ENCODE results near the gene UHRF2.

Gene UHRF2

GRCh38 chr9:6543204-6543603, 130.2 kb downstream of the UHRF2 start:
- no peak overlapping the region for H3K4me3 ChIP-seq (ENCODE audit: low read depth in 1 of 2, low read length in 2 of 2)
- H3K27me3 ChIP-seq (ENCODE audit: low read depth, low read length), result no peaks in the 10 kb centered on the region
- H3K4me1 ChIP-seq (ENCODE audit: control insufficient read depth in 1 of 2, insufficient read depth in 2 of 2, low read length in 2 of 2), result no peaks in the 10 kb centered on the region
- H3K9me3 ChIP-seq (ENCODE audit: control insufficient read depth in 1 of 2, low read length in 2 of 2), result no peaks in the 10 kb centered on the region
- H3K36me3 ChIP-seq (ENCODE audit: control insufficient read depth in 1 of 2, insufficient read depth in 2 of 2, low read length in 2 of 2), result no peaks in the 10 kb centered on the region
- no peak overlapping the region for H3K27ac ChIP-seq (ENCODE audit: low read length)

GRCh38 chr9:6545017-6545691, 132.2 kb downstream of the UHRF2 start:
- no peak overlapping the region for H3K4me3 ChIP-seq (ENCODE audit: low read depth in 1 of 2, low read length in 2 of 2)
- H3K27ac ChIP-seq (ENCODE audit: low read length), result no peak overlapping the region
- H3K4me1 ChIP-seq (ENCODE audit: control insufficient read depth in 1 of 2, insufficient read depth in 2 of 2, low read length in 2 of 2), result no peaks in the 10 kb centered on the region
- no peaks in the 10 kb centered on the region for H3K27me3 ChIP-seq (ENCODE audit: low read depth, low read length)
- H3K36me3 ChIP-seq (ENCODE audit: control insufficient read depth in 1 of 2, insufficient read depth in 2 of 2, low read length in 2 of 2), result no peaks in the 10 kb centered on the region
- no peaks in the 10 kb centered on the region for H3K9me3 ChIP-seq (ENCODE audit: control insufficient read depth in 1 of 2, low read length in 2 of 2)

GRCh38 chr9:6549106-6549800, 136.3 kb downstream of the UHRF2 start:
- Histone ChIP-seq H3K36me3 (ENCODE audit: control insufficient read depth in 1 of 2, insufficient read depth in 2 of 2, low read length in 2 of 2) (no peaks in the 10 kb centered on the region), H3K27ac (ENCODE audit: low read length) (no peak overlapping the region), H3K9me3 (ENCODE audit: control insufficient read depth in 1 of 2, low read length in 2 of 2) (no peaks in the 10 kb centered on the region), H3K27me3 (ENCODE audit: low read depth, low read length) (no peaks in the 10 kb centered on the region), H3K4me3 (ENCODE audit: low read depth in 1 of 2, low read length in 2 of 2) (no peak overlapping the region), H3K4me1 (ENCODE audit: control insufficient read depth in 1 of 2, insufficient read depth in 2 of 2, low read length in 2 of 2) (peaks cover 0 to 8% of the 10 kb centered on the region in 2 donors)

GRCh38 chr9:6551136-6551535, 138.1 kb downstream of the UHRF2 start:
- H3K27ac ChIP-seq (ENCODE audit: low read length), result no peak overlapping the region
- H3K9me3 ChIP-seq (ENCODE audit: control insufficient read depth in 1 of 2, low read length in 2 of 2), result no peaks in the 10 kb centered on the region
- no peak overlapping the region for H3K4me3 ChIP-seq (ENCODE audit: low read depth in 1 of 2, low read length in 2 of 2)
- no peaks in the 10 kb centered on the region for H3K36me3 ChIP-seq (ENCODE audit: control insufficient read depth in 1 of 2, insufficient read depth in 2 of 2, low read length in 2 of 2)
- H3K4me1 ChIP-seq (ENCODE audit: control insufficient read depth in 1 of 2, insufficient read depth in 2 of 2, low read length in 2 of 2), result peaks cover 0 to 8% of the 10 kb centered on the region in 2 donors
- H3K27me3 ChIP-seq (ENCODE audit: low read depth, low read length), result no peaks in the 10 kb centered on the region

GRCh38 chr9:6552033-6552432, 139.0 kb downstream of the UHRF2 start:
- H3K4me1 ChIP-seq (ENCODE audit: control insufficient read depth in 1 of 2, insufficient read depth in 2 of 2, low read length in 2 of 2), result peaks cover 0 to 8% of the 10 kb centered on the region in 2 donors
- no peak overlapping the region for H3K4me3 ChIP-seq (ENCODE audit: low read depth in 1 of 2, low read length in 2 of 2)
- H3K27ac ChIP-seq (ENCODE audit: low read length), result no peak overlapping the region
- no peaks in the 10 kb centered on the region for H3K27me3 ChIP-seq (ENCODE audit: low read depth, low read length)
- H3K36me3 ChIP-seq (ENCODE audit: control insufficient read depth in 1 of 2, insufficient read depth in 2 of 2, low read length in 2 of 2), result no peaks in the 10 kb centered on the region
- H3K9me3 ChIP-seq (ENCODE audit: control insufficient read depth in 1 of 2, low read length in 2 of 2), result no peaks in the 10 kb centered on the region

GRCh38 chr9:6552498-6553121, 139.6 kb downstream of the UHRF2 start:
- no peak overlapping the region for H3K27ac ChIP-seq (ENCODE audit: low read length)
- H3K4me1 ChIP-seq (ENCODE audit: control insufficient read depth in 1 of 2, insufficient read depth in 2 of 2, low read length in 2 of 2), result peaks cover 0 to 8% of the 10 kb centered on the region in 2 donors
- no peak overlapping the region for H3K4me3 ChIP-seq (ENCODE audit: low read depth in 1 of 2, low read length in 2 of 2)
- no peaks in the 10 kb centered on the region for H3K36me3 ChIP-seq (ENCODE audit: control insufficient read depth in 1 of 2, insufficient read depth in 2 of 2, low read length in 2 of 2)
- no peaks in the 10 kb centered on the region for H3K27me3 ChIP-seq (ENCODE audit: low read depth, low read length)
- H3K9me3 ChIP-seq (ENCODE audit: control insufficient read depth in 1 of 2, low read length in 2 of 2), result no peaks in the 10 kb centered on the region

- H3K27ac ChIP-seq (ENCODE audit: low read length), result no peak overlapping the region
- H3K4me3 ChIP-seq (ENCODE audit: low read depth in 1 of 2, low read length in 2 of 2), result no peak overlapping the region
- no peaks in the 10 kb centered on the region for H3K36me3 ChIP-seq (ENCODE audit: control insufficient read depth in 1 of 2, insufficient read depth in 2 of 2, low read length in 2 of 2)
Observed at GRCh38 chr9:6553866-6554265, 140.9 kb downstream of the UHRF2 start.

More at GRCh38 chr9:6553866-6554265, 140.9 kb downstream of the UHRF2 start:
- Histone ChIP-seq H3K9me3 (ENCODE audit: control insufficient read depth in 1 of 2, low read length in 2 of 2) (no peaks in the 10 kb centered on the region), H3K4me1 (ENCODE audit: control insufficient read depth in 1 of 2, insufficient read depth in 2 of 2, low read length in 2 of 2) (peaks cover 0 to 8% of the 10 kb centered on the region in 2 donors), H3K27me3 (ENCODE audit: low read depth, low read length) (no peaks in the 10 kb centered on the region)
